Superior temporal gyrus (tissue), 1 donor: ENCODE measurements around the gene TTC28.
"Not testable (repeated sequence)": the region's sequence is repeated elsewhere in the genome, so short reads cannot be mapped to it uniquely, and the experiment has no call there.

ENCODE experiments used
- DNase-seq: peaks from one replicate; pipeline ENCODE4 v3.0.0-alpha.2; 2016; ENCODE audit errors: extremely low spot score

Gene TTC28

GRCh38 chr22:28678170-28678569 lies 1.5 kb downstream of the TTC28 start:
- DNase-seq: not testable (repeated sequence)

DNA sequence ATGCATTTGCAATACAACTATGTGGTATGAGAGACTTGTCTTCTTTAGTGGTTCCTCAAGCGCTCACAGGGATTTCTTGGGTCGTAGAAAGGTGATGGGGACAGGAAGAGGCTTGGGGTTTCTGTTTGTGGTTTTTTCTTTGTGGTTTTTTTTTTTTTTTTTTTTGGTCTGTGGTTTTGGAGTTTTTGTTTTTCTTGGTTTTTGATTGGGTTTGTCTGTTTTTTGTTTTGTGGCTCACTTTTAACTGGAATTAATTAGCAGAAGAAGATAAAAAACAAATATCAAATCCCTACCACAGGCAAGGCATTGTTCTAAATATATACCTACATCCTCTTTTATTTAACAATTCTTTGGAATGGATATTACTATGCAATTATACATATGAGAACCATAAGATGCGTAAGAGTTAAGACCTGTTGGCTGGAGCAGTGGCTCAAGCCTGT lies 5.5 kb downstream of the TTC28 start:
- DNase-seq: no peak

DNA sequence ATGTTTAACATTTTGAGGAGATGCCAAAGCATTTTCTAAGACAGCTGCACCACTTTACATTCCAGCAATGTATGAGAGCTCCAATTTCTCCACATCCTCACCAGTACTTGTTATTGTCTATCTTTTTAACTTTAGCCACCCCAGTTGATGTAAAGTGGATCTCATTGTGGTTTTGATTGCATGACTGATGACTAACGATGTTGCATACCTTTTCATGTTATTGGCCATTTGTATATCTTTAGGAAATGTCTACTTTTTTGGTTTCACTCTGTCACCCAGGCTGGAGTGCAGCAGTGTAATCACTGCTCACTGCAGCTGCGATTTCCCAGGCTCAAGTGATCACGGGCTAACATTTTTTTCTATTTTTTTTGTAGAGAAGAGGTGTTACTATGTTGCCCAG lies 8.9 kb downstream of the TTC28 start:
- no peak for DNase-seq

GRCh38 chr22:28670161-28670560 lies 9.5 kb downstream of the TTC28 start:
- no peak for DNase-seq

- no peak for DNase-seq
These were observed 10.3 kb downstream of the TTC28 start for GRCh38 chr22:28669387-28669786.

DNA sequence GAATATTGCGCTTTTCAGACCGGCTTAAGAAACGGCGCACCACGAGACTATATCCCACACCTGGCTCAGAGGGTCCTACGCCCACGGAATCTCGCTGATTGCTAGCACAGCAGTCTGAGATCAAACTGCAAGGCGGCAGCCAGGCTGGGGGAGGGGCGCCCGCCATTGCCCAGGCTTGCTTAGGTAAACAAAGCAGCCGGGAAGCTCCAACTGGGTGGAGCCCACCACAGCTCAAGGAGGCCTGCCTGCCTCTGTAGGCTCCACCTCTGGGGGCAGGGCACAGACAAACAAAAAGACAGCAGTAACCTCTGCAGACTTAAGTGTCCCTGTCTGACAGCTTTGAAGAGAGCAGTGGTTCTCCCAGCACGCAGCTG lies 16.1 kb downstream of the TTC28 start:
- not testable (repeated sequence) for DNase-seq

GRCh38 chr22:28658448-28658847 lies 21.2 kb downstream of the TTC28 start:
- DNase-seq: no peak

GRCh38 chr22:28656181-28656580 lies 23.5 kb downstream of the TTC28 start:
- DNase-seq: no peak

DNA sequence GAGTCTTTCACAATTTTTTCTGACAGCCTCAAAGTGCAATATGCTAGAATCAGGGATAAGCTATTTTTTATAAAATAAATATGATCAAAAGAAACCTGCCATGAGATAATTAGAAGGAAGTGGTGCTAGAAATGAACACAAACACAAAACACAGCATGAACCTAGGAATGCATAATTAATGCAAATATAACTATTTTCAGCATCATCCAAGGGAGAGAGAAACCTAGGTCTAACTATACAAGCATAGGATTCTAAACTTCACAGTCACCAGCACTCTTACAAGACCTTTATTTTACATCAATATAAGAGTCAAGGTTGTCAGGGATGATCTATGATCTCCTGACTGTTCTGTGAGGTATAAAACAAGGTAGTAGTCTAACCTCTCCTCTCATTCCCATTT lies 29.2 kb downstream of the TTC28 start:
- no peak for DNase-seq

DNA sequence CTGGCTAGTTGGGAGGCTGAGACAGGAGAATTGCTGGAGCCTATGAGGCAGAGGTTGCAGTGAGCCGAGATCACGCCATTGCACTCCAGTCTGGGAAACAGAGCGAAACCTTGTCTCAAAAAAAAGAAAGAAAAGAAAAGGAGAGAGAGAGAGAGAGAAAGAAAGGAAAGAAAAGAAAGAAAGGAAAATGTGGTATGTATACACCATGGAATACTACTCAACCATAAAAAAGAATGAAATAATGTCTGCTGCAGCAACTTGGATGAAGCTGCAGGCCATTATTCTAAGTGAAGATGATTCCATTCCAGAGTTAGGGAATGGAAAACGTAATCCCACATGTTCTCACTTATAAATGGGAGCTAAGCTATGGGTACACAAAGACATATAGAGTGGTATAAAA lies 30.8 kb downstream of the TTC28 start:
- no peak for DNase-seq

GRCh38 chr22:28647216-28647615 lies 32.4 kb downstream of the TTC28 start:
- DNase-seq: no peak

DNA sequence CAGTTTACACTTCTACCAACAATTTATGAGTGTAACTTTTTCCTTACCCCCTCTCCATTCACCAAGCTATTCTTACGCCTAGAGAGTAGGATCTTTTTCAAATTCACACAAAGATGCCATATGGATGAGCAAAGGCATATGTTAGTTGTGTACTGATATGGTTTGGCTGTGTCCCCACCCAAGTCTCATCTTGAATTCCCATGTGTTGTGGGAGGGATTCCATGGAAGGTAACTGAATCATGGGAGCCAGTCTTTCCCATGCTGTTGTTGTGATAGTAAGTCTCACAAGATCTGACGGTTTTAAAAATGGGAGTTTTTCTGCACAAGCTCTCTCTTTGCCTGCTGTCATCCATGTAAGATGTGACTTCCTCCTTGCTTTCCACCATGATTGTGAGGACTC lies 40.3 kb downstream of the TTC28 start:
- no peak for DNase-seq

GRCh38 chr22:28637225-28637624 lies 42.4 kb downstream of the TTC28 start:
- no peak for DNase-seq

GRCh38 chr22:28630177-28630574 lies 49.5 kb downstream of the TTC28 start:
- DNase-seq: no peak

GRCh38 chr22:28629420-28630176 lies 50.0 kb downstream of the TTC28 start:
- no peak for DNase-seq

DNA sequence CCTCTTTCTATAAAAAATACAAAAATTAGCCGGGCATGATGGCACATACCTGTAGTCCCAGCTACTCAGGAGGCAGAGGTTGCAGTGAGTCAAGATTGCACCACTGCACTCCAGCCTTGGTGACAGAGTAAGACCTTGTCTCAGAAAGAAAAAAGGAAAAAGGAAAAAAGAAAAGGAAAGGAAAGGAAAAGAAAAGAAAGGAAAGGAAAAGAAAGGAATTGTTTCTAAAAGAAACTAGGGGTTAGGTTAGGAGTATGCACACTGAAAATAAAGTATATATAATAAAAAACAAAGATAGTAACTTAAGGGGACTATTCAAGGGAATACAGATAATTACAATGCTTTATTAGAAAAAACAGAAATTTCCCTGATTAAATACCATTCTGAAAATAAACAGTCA lies 50.9 kb downstream of the TTC28 start:
- DNase-seq: no peak

- no peak for DNase-seq
These were observed 51.8 kb downstream of the TTC28 start for GRCh38 chr22:28627791-28628190.

DNA sequence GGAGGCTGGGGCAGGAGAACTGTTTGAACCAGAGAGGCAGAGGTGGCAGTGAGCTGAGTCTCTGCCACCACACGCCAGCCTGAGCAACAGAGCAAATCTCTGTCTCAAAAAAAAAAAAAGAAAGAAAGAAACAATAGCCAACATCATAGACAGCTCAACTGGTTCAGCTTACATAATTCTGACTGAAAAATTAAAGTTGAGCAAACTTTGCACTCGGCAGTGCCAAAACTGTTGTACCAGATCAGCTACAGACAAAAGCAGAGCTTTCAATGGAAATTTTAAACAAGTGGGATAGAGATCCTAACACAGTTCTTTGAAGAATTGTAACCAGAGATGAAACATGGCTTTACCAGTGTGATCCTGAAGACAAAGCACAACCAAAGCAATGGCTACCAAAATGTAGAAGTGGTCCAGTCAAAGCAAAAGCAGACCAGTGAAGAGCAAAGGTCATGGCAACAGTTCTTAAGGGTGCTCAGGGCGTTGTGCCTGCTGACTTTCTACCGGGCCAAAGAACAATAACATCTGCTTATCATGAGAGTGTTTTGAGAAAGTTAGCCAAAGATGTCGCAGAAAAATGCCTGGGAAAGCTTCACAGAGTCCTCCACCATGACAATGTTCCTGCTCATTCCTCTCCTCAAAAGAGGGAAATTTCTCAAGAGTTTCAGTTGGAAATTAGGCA lies 59.3 kb downstream of the TTC28 start:
- DNase-seq: peak; percentile 4

- no peak for DNase-seq
These were observed 60.4 kb downstream of the TTC28 start for GRCh38 chr22:28619236-28619635.

DNA sequence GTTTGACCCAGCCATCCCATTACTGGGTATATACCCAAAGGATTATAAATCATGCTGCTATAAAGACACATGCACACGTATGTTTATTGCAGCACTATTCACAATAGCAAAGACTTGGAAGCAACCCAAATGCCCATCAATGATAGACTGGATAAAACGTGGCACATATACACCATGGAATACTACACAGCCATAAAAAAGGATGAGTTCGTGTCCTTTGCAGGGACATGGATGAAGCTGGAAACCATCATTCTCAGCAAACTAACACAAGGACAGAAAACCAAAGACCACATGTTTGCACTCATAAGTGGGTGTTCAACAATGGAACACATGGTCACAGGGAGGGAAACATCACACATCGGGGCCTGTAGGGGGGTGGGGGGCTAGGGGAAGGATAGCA lies 64.2 kb downstream of the TTC28 start:
- DNase-seq: not testable (repeated sequence)

DNA sequence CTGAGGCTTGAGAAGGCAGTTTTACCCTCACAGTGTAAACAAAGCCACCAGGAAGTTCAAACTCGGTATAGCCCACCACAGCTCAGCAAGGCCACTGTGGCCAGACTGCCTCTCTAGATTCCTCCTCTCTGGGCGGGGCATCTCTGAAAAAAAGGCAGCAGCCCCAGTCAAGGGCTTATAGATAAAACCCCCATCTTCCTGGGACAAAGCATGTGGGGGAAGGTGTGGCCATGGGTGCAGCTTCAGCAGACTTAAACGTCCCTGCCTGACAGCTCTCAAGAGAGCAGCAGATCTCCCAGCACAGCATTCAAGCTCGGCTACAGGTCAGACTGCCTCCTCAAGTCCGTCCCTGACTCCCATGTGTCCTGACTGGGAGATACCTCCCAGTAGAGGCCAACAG lies 69.7 kb downstream of the TTC28 start:
- DNase-seq: no peak

GRCh38 chr22:28608546-28608945 lies 71.1 kb downstream of the TTC28 start:
- DNase-seq: no peak

DNA sequence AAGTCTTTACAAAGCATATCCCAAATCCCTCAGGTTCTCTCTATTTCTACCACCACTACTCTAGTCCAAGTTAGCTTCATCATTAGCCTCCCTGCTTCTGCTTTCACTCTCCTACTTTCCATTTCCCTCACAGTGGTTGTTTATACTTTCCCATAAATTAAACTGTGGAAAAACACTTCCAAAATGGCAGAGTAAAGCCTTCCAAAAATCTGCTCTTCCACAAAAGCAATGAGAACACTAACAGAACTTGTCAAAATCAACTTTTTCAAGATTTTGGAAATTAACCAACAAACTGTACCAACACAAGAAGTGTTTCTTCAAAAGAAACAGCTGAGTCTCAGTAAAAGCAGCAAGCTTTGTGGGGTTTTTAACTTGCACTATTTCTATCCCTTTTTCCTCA lies 71.8 kb downstream of the TTC28 start:
- no peak for DNase-seq
